ENCODE measurements around the gene CTSD.
"Not testable (repeated sequence)": the region's sequence is repeated elsewhere in the genome, so short reads cannot be mapped to it uniquely, and the experiment has no call there.

The CTSD gene

GRCh38 chr11:1782031-1782590, 18.4 kb upstream of the CTSD start:
- DNase-seq: no peak

GRCh38 chr11:1781593-1781975, 17.9 kb upstream of the CTSD start:
- DNase-seq: no peak

- no peak for DNase-seq
Observed at GRCh38 chr11:1780700-1781592, 17.2 kb upstream of the CTSD start.

- no peak for DNase-seq
Observed at GRCh38 chr11:1779806-1780699, 16.3 kb upstream of the CTSD start.

- DNase-seq: no peak
Observed at GRCh38 chr11:1779034-1779805, 15.5 kb upstream of the CTSD start.

GRCh38 chr11:1778141-1778911, 14.6 kb upstream of the CTSD start:
- DNase-seq: no peak

GRCh38 chr11:1777737-1778136, 14.0 kb upstream of the CTSD start:
- DNase-seq: no peak

- no peak for DNase-seq
Observed at GRCh38 chr11:1776944-1777715, 13.4 kb upstream of the CTSD start.

- DNase-seq: no peak
Observed at GRCh38 chr11:1776331-1776851, 12.7 kb upstream of the CTSD start.

- DNase-seq: no peak
Observed at GRCh38 chr11:1774886-1775285, 11.2 kb upstream of the CTSD start.

- DNase-seq: no peak
Observed at GRCh38 chr11:1773994-1774550, 10.3 kb upstream of the CTSD start.

- DNase-seq: no peak
Observed at GRCh38 chr11:1773131-1773993, 9.6 kb upstream of the CTSD start.

GRCh38 chr11:1772270-1773130, 8.8 kb upstream of the CTSD start:
- DNase-seq: peak in 3 of 6 experiments; percentile 15 to 38 (median 18)

GRCh38 chr11:1771700-1772099, 8.0 kb upstream of the CTSD start:
- no peak for DNase-seq

- DNase-seq: no peak
Observed at GRCh38 chr11:1771273-1771672, 7.5 kb upstream of the CTSD start.

- no peak for DNase-seq
Observed at GRCh38 chr11:1770528-1770927, 6.8 kb upstream of the CTSD start.

- no peak for DNase-seq
Observed at GRCh38 chr11:1770061-1770460, 6.3 kb upstream of the CTSD start.

GRCh38 chr11:1769304-1769936, 5.7 kb upstream of the CTSD start:
- DNase-seq: not testable (repeated sequence)
